HG03095 (cell line): Measurements from ENCODE around the gene CDK2AP2.
"Not testable (repeated sequence)": the region's sequence is repeated elsewhere in the genome, so short reads cannot be mapped to it uniquely, and the experiment has no call there.

Experiments
- ATAC-seq: cut with Tn5 transposase; IDR thresholded peaks from one replicate; pipeline ENCODE4 v1.9.1; 2021; ENCODE audit warnings: moderate library complexity; ENCODE audit not compliant: unreplicated experiment

CDK2AP2 gene

GRCh38 chr11:67491276-67492068 is 16.5 kb downstream of the CDK2AP2 start:
- no peak for ATAC-seq

- ATAC-seq, result no peak
These were observed 17.3 kb downstream of the CDK2AP2 start for GRCh38 chr11:67490727-67491065.

DNA sequence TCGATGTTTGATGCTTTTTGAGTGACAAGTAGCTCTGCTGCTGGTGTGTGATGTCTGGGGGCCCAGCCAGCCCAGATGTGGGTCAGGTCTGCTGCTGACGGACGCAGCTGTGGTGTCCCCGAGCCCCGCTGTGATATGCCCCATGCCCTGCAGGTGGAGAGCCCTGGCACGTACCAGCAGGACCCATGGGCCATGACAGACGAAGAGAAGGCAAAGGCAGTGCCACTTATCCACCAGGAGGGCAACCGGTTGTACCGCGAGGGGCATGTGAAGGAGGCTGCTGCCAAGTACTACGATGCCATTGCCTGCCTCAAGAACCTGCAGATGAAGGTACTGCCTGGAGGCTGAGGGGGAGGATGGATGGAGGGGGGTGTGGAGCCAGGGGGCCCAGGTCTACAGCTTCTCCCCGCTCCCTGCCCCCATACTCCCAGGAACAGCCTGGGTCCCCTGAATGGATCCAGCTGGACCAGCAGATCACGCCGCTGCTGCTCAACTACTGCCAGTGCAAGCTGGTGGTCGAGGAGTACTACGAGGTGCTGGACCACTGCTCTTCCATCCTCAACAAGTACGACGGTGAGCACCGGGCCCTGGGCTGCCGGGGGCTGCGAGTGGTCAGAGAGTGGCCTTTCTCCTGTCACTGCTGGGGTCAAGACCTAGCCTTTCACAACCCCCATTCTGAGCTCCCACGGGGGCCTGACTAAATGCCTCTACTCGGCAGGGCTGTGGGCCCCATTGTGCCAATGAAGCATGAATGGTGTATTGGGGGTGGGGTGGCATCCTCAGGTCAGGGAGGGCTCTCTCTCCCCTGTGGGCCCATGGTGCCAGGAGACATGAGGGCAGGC is 17.9 kb downstream of the CDK2AP2 start:
- no peak for ATAC-seq

DNA sequence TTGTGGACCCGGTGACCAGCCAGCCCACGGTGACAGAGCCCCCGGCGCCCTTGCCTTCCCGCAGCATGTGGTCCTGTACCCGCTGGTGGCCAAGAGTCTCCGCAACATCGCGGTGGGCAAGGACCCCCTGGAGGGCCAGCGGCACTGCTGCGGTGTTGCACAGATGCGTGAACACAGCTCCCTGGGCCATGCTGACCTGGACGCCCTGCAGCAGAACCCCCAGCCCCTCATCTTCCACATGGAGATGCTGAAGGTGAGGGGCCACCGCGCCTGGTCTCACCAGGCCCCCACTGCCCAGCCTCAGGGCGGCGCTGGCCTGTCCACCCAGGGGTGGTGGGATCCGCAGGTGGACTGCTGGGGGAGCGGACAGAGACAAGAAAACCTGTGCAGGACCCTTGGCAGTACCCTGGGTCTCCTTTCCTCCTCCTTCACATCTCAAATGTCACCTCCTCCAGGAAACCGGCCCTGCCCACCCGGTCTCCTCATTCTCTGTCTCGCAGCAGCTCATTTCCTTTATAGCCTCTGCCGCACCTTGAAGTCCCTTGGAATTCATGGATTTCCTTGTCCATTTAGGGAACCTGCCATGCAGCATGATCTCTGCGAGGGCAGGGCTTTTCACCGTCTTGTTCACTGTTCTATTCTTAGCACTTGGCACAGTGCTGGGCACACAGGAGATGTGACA is 18.6 kb downstream of the CDK2AP2 start:
- ATAC-seq, result no peak

DNA sequence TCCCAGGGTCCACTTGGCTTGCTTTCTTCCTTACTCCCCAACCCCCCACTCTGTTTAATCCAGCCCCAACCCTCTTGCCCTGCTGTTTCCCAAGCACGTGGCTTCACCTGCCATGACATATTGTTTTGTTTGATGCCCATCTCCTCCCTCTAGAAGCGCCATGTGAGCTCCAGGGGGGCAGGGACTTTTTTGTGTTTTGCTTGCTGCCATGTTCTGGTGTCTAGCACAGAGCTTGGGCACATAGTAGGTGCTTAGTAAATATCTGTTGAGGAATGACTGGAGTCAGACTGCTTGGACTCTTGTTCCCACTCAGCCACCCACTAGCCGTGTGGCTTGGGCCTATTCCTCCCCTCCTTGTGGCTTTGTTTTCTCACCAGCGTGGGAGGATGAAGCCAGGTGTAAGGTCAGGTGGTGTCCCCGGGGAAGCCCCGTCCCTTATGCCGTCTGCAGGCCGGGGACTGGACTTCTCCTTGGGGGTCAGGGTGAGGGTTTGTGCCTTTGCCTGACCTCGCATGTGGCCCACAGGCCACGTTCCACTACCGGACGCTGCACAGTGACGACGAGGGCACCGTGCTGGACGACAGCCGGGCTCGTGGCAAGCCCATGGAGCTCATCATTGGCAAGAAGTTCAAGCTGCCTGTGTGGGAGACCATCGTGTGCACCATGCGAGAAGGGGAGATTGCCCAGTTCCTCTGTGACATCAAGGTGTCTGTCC is 21.3 kb downstream of the CDK2AP2 start:
- peak; percentile 31 for ATAC-seq

GRCh38 chr11:67485873-67486361 is 22.0 kb downstream of the CDK2AP2 start:
- not testable (repeated sequence) for ATAC-seq

GRCh38 chr11:67484847-67485311 is 23.1 kb downstream of the CDK2AP2 start:
- no peak for ATAC-seq

DNA sequence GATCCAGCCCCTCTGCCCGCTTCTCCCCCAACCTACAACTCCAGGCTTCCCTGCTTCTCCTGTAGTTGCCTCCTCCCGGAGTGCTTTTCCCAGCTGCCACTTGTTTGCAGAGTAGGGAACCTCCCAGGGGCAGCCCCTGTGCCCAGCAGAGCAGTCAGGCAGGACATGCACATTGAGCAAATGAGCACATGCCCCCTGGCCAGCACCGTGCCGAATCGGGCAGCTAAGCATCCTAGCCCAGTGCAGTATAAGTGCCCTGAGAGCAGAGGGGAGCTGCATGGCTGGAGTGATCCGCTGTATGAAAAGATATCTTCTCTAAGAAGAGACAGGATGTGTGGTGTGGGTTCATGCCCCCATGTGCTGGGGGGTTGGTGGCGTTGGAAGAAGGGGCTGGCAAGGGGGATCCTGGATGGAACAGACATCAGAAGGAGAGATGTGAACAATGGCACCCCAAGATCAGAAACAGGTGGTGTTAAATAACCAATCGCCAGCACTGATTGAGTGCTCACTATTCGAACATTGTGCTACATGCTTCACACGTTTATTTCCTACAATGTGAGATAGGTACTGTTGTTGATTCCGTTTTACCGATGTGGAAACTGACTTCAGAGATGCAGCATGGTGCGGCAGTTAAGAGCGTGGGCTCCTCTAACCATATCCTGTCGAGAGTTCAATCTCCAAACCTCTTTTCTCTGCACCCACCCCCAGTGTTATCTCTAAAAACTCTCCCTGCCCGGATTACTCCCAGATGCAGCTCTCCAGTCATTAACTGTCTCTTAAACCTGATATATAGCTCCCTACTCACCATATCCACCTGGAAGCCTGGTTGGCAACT is 23.9 kb downstream of the CDK2AP2 start:
- no peak for ATAC-seq

DNA sequence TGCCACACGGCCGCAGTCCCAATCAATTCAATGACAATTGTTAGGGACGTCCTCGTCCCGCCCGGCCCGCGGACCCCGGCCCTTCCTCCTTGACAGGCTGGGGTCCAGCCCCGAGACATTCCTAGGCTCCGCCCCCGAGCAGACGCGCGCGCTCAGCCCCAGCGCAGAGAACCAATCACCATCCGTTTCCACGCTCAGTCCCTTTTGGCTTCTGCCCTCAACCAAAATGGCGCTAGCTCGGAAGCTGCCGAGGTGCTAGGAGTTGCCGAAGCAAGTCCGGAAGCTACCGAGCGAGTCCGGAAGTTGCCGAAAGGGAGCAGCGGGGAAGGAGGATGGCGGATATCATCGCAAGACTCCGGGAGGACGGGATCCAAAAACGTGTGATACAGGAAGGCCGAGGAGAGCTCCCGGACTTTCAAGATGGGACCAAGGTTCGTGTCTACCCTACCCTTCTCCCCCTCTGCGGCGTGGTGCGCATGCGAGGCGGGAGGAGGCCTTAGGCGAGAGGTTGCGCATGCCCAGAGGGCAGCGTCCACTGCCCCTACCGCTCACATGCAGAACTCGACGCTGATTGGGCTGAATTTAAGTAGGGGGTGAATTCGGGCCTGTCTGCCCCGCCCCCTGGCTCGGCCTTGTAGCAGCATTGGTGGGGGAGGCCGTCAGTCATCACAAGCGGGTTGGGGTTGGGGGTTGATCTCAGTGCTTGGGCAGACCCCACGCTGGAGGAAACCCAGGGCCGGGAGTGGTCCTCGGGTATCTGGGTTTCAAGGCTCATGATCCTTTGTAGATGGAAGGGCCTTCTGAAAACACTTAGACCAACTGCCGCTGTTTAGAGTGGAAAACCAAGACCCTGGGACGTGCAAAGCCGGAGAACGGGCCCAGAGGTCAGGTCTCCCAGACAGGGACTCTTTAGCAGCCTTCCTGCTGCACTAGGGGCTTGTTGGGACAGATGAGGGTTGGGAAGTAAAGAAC is 24.8 kb downstream of the CDK2AP2 start, which contains the start of gene AIP:
TSS of gene AIP (plus strand) at position 200 of the 972 bp plus-strand sequence. CDS start at position 333, 133 bp downstream.
- ATAC-seq, result peak; percentile 48

- ATAC-seq, result no peak
These were observed 25.6 kb downstream of the CDK2AP2 start for GRCh38 chr11:67482275-67482826.

DNA sequence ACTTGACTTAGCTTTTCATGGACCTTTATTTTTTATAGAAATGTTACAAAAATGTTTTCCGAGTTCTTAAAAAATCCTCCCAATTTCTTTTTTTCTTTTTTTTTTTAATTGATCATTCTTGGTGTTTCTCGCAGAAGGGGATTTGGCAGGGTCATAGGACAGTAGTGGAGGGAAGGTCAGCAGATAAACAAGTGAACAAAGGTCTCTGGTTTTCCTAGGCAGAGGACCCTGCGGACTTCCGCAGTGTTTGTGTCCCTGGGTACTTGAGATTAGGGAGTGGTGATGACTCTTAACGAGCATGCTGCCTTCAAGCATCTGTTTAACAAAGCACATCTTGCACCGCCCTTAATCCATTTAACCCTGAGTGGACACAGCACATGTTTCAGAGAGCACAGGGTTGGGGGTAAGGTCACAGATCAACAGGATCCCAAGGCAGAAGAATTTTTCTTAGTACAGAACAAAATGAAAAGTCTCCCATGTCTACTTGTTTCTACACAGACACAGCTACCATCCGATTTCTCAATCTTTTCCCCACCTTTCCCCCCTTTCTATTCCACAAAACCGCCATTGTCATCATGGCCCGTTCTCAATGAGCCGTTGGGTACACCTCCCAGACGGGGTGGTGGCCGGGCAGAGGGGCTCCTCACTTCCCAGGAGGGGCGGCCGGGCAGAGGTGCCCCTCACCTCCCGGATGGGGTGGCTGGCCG is 30.5 kb downstream of the CDK2AP2 start:
- not testable (repeated sequence) for ATAC-seq

GRCh38 chr11:67476692-67477091 is 31.3 kb downstream of the CDK2AP2 start:
- not testable (repeated sequence) for ATAC-seq

- ATAC-seq, result no peak
These were observed 35.1 kb downstream of the CDK2AP2 start for GRCh38 chr11:67472882-67473281.

- no peak for ATAC-seq
These were observed 37.5 kb downstream of the CDK2AP2 start for GRCh38 chr11:67470337-67471002.

- no peak for ATAC-seq
These were observed 38.5 kb downstream of the CDK2AP2 start for GRCh38 chr11:67469508-67469811.

GRCh38 chr11:67468759-67469507 is 39.0 kb downstream of the CDK2AP2 start, which contains the start of gene TMEM134:
Gene TMEM134, minus strand, starts transcription at chr11:67469251. Its CDS starts 59 bp downstream, at chr11:67469192.
- ATAC-seq, result peak; percentile 51

DNA sequence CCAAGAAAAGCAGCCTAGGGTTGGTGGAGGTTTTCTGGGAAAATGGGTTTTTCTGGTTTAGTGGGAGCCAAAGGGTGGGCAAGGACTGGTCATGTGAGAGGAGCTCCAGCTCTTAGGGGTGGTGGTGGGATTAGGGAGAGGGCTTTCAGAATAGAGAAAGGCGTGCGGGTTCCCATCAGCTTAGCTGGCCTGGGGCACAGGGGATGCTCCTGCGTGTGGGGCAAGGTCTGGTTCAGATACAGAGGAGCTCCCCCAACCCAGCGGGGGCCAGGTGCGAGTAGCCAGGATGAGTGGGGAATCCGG is 39.6 kb downstream of the CDK2AP2 start:
- no peak for ATAC-seq
